MCF 10A (cell line): Measurements from ENCODE around the gene KCNH6. TPM values are rescaled to one million over a fixed set of nuclear protein-coding genes. Genes with fewer than 3 reads are reported as not detected.
A peak's percentile ranks its signal among the peaks of the same experiment; 100 is the strongest.

Source experiments
- BruUV-seq: library from RNA; stranded (reverse); fragments of 400-500 nt; replicated peaks from 2 replicates; lab custom pipeline; 2021; lab: Mats Ljungman, UMichigan
- CTCF ChIA-PET: fragments of 300-600 bp; sonication (Branson Sonifier 250); formaldehyde crosslinking; extraction: SDS; loops from one replicate; lab custom pipeline; 2021; ENCODE audit warnings: antibody characterized with exemption, inconsistent platforms; lab: Yijun Ruan, JAX
- POLR2A ChIA-PET: fragments of 300-600, 350-650 bp; sonication (Branson Sonifier 250); formaldehyde crosslinking; extraction: SDS; loops from one replicate; lab custom pipeline; 2020; ENCODE audit warnings: antibody characterized with exemption, inconsistent platforms; lab: Yijun Ruan, JAX
- DNase-seq: peaks from one replicate; pipeline ENCODE4 v3.0.0-alpha.2; 2018; ENCODE audit not compliant: unreplicated experiment
- H3K27ac Mint-ChIP-seq: one replicate; pipeline ENCODE4 v1.8.0; 2022; ENCODE audit warnings: mild to moderate bottlenecking, low read depth, mixed read lengths; ENCODE audit not compliant: unreplicated experiment
- H3K27me3 Mint-ChIP-seq: one replicate; pipeline ENCODE4 v1.8.0; 2022; ENCODE audit warnings: mixed read lengths; ENCODE audit not compliant: insufficient read depth, unreplicated experiment
- H3K36me3 Mint-ChIP-seq: one replicate; pipeline ENCODE4 v1.8.0; 2022; ENCODE audit warnings: mild to moderate bottlenecking, moderate library complexity, mixed read lengths; ENCODE audit not compliant: insufficient read depth, unreplicated experiment
- H3K4me1 Mint-ChIP-seq: one replicate; pipeline ENCODE4 v1.8.0; 2022; ENCODE audit warnings: mixed read lengths; ENCODE audit not compliant: insufficient read depth, unreplicated experiment
- H3K4me3 Mint-ChIP-seq: one replicate; pipeline ENCODE4 v1.8.0; 2022; ENCODE audit warnings: mild to moderate bottlenecking, moderate library complexity, mixed read lengths; ENCODE audit not compliant: unreplicated experiment
- H3K9me3 Mint-ChIP-seq: one replicate; pipeline ENCODE4 v1.8.0; 2022; ENCODE audit warnings: mixed read lengths; ENCODE audit not compliant: unreplicated experiment
- CTCF ChIP-seq: fragments of 200-600 bp; IDR thresholded peaks from one replicate; pipeline ENCODE4 v1.8.0; 2022; ENCODE audit warnings: antibody characterized with exemption, mild to moderate bottlenecking; ENCODE audit not compliant: unreplicated experiment
- intact Hi-C: fragments of 100-400 bp; cut with micrococcal nuclease; formaldehyde crosslinking; loops from 2 replicates; pipeline ENCODE4 v1.14.1; 2022
- total RNA-seq: library from RNA; stranded (reverse); gene quantifications from 2 replicates; pipeline ENCODE4 v1.2.3, GENCODE V29; 2022

KCNH6 gene
- total RNA-seq, 1 experiment from 2014 or later: not detected

- intact Hi-C loops: loop anchor here (2.0 kb wide), 1 partner anchor 103 kb away; the partner anchor contains the start of gene CYB561
- DNase-seq: peak; percentile 100
- BruUV-seq: TSS peak; percentile 56
- peaks cover 20% of the 10 kb centered on the region for H3K36me3 Mint-ChIP-seq
- no peaks in the 10 kb centered on the region for H3K9me3 Mint-ChIP-seq
- no peak for TF ChIP-seq CTCF
- H3K4me3 Mint-ChIP-seq: peak within 1 kb of the TSS; percentile 97
- peaks cover 16% of the 10 kb centered on the region for H3K4me1 Mint-ChIP-seq
- H3K27me3 Mint-ChIP-seq: no peaks in the 10 kb centered on the region
- ChIA-PET CTCF (interaction anchor here (0.6 to 1.9 kb wide), 3 partner anchors 20 to 111 kb away, joined by 3 to 6 read pairs (median 4); no protein-coding TSS in a partner anchor), POLR2A (interaction anchor here (0.6 to 4.4 kb wide), 31 partner anchors 10 to 1228 kb away, joined by 3 to 38 read pairs (median 4); partner anchors contain the start of genes CCDC47, CYB561, KCNH6 and MAP3K3)
- peak within 1 kb of the TSS; percentile 92 for H3K27ac Mint-ChIP-seq
Observed at GRCh38 chr17:63549946-63550816, 27.0 kb downstream of the KCNH6 start, which contains the start of gene DCAF7. DCAF7 (plus strand) TSS chr17:63550477; CDS start chr17:63550678, 201 bp downstream.

- ChIA-PET POLR2A (interaction anchor here (0.7 to 4.4 kb wide), 30 partner anchors 9 to 1227 kb away, joined by 3 to 38 read pairs (median 4); partner anchors contain the start of genes CCDC47, CYB561, KCNH6 and MAP3K3), CTCF (interaction anchor here (0.6 to 1.9 kb wide), 8 partner anchors 18 to 121 kb away, joined by 3 to 6 read pairs (median 3); no protein-coding TSS in a partner anchor)
- peak overlapping the region; percentile 97 for H3K4me3 Mint-ChIP-seq
- DNase-seq: peak; percentile 34
- peaks cover 16% of the 10 kb centered on the region for H3K4me1 Mint-ChIP-seq
- peaks cover 20% of the 10 kb centered on the region for H3K36me3 Mint-ChIP-seq
- no peaks in the 10 kb centered on the region for H3K27me3 Mint-ChIP-seq
- TF ChIP-seq CTCF: no peak
- no TSS peak for BruUV-seq
- H3K27ac Mint-ChIP-seq: peak overlapping the region; percentile 92
- intact Hi-C loops: loop anchor here (2.0 kb wide), 1 partner anchor 104 kb away; the partner anchor contains the start of gene CYB561
- H3K9me3 Mint-ChIP-seq: no peaks in the 10 kb centered on the region
Observed at GRCh38 chr17:63550817-63551639, 27.9 kb downstream of the KCNH6 start.

GRCh38 chr17:63552211-63552610 lies 29.1 kb downstream of the KCNH6 start:
- POLR2A ChIA-PET: interaction anchor here (0.6 to 4.4 kb wide), 9 partner anchors 15 to 198 kb away, joined by 3 to 38 read pairs (median 14); partner anchors contain the start of genes CYB561, MAP3K3 and TACO1
- no TSS peak for BruUV-seq
- Mint-ChIP-seq H3K4me1 (peaks cover 21% of the 10 kb centered on the region), H3K27me3 (no peaks in the 10 kb centered on the region), H3K27ac (peak overlapping the region; percentile 92), H3K9me3 (peaks cover 5% of the 10 kb centered on the region), H3K4me3 (peak overlapping the region; percentile 97), H3K36me3 (peaks cover 27% of the 10 kb centered on the region)
- intact Hi-C loops: no loop called here
- no peak for TF ChIP-seq CTCF
- DNase-seq: no peak
- CTCF ChIA-PET: interaction anchor here (0.6 to 1.3 kb wide), 7 partner anchors 10 to 127 kb away, joined by 3 read pairs; partner anchors contain the start of gene CYB561
